SH-SY5Y (cell line): Measurements from ENCODE around the gene PI4KB.

Experiments used
- GATA2 ChIP-seq: IDR thresholded peaks from 2 replicates; pipeline ENCODE4 v1.6.1; 2011; ENCODE audit warnings: mild to moderate bottlenecking, low read depth, low read length
- GATA3 ChIP-seq: IDR thresholded peaks from 2 replicates; pipeline ENCODE4 v1.6.1; 2011; ENCODE audit warnings: low read depth, mild to moderate bottlenecking, low read length, moderate library complexity

The PI4KB gene

GRCh38 chr1:151356696-151357095 lies 29.5 kb upstream of the PI4KB start:
- TF ChIP-seq GATA3: no peak
- no peak for TF ChIP-seq GATA2

DNA sequence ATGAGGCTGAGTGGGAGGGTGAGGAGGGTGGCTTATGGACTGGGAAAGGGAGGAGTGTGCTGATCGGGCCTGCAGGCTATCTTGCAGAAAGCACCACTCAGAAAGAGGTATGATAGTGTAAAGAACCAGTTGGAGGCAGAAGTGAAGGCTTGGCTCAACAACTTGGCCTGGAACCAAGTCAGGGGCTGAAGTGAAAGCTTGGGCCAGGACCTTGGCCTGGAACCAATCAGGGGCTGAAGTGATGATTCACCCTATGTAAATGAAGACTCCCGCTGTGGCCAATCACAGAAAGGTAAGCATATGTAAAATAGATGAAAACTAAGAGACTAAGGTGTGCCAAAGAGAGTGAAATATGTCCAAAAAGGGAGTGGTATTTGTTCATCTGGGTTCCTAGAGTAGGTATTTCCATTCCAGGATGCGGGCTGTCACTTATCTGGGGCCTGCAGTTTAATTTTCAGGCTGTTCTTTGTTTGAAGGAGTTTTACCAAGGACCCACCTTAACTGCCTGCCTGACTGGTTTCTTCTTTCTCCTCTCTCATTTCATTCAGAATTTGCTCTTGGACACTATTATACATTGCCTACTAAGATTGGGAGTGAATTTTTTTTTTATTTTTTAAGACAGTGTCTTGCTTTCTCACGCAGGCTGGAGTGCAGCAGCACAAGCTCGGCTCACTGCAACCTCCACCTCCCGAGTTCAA lies 25.0 kb upstream of the PI4KB start:
- no peak for TF ChIP-seq GATA2

DNA sequence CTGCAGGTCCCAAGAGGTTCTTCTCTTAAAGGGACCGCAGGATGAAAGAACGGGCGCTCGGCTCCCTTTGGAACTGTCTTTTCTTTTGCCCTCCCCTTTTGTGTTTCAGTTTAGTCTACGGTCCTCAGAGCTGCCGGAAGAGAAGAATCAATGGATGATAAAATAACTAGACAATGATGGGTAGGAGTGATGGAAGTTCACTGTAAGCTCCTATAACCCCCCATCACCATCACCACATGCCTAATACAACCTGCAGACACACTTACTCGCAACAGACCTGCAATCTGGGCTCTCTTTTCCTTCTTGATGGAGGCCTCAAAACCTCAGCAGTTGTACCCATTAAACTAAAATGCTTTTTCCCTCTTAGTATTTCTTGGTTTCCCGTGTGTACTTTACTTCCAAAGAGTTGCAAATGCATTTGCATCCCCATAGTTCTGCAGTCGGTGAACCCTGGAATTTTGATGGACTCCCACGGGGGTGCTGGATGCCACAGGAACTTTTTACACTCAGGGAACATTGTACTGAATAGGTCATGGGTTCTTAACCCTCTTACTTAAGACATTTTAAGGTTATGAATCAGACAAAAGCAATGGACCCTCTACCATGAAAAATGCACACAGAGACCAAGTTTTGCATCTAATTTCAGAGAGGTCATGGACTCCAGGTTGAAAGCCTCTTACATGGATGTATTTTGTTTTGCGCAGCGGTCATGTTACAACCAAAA lies 20.5 kb upstream of the PI4KB start:
- TF ChIP-seq GATA3: no peak
- TF ChIP-seq GATA2: no peak

- TF ChIP-seq GATA2 (no peak), GATA3 (no peak)
These were observed 19.7 kb upstream of the PI4KB start, which contains the start of gene RFX5 for GRCh38 chr1:151346769-151347522. Gene RFX5, minus strand, starts transcription at chr1:151347252. Its CDS starts 932 bp downstream, at chr1:151346320.

GRCh38 chr1:151346082-151346768 lies 19.0 kb upstream of the PI4KB start:
- no peak for TF ChIP-seq GATA3
- TF ChIP-seq GATA2: no peak

GRCh38 chr1:151344291-151344690 lies 17.1 kb upstream of the PI4KB start:
- TF ChIP-seq GATA2 (no peak), GATA3 (no peak)

- TF ChIP-seq GATA2 (no peak), GATA3 (no peak)
These were observed 16.4 kb upstream of the PI4KB start for GRCh38 chr1:151343587-151343986.

DNA sequence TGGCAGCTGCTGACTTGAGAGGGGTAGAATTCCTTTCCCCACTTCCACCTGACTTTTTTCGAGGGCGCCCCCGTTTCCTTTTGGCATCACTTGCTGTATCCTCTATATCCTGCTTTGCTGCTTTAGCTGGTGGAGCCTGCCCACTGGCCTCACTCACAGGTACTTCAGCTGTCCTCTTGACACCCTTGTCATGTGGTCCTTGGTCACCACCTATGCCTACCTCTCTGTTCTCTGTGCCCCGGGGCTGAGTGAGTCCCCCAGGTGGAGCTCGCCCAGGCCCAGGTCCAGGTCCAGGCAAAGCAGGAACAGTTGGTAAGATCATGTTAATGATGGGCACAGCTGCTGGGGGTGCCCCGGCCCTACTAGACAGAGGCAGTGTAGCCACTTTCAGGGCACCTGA lies 15.4 kb upstream of the PI4KB start:
- TF ChIP-seq GATA2 (no peak), GATA3 (no peak)

- TF ChIP-seq GATA2: no peak
- TF ChIP-seq GATA3: no peak
These were observed 14.8 kb upstream of the PI4KB start for GRCh38 chr1:151342021-151342420.

DNA sequence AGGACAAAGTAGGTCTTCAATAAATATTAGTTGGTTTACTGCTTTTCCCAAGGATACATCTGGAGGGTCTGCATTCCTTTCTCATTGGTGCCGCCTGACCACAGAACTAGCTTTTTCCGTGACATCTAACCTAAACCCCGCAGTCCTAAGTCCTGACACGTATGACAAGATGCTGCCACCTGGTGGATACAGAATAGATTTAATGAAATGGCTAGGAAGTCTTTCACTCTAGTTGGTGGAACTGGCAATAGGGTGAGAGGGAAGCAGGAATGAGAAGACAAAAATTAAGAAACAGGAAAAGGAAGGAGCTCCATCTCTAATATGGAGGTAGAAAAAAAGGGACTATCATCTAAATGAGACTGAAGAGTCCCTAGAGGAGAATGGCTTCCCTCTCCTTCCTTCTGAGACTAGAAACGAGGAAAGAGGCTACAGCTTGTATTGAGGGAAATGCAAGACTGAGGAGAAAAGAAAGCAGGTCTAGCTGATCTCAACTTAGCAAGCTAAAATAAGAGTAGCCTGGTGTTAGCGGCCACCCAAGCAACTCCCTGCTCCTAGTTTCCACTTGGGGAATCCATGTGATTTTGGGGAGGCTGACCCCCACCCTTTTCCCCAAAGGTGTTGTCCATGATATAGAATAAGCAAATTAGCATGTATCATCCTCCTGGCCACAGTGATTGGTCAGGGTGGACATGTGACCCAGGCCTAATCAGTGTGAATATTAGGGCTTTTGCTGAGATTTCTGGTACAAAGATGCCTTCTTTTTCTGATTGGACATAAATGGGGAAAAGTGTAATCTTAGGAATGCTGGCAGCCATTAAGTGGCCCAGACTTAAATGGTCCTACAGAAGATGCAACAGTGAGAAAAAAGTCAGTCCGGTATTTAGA lies 13.9 kb upstream of the PI4KB start:
- no peak for TF ChIP-seq GATA2

DNA sequence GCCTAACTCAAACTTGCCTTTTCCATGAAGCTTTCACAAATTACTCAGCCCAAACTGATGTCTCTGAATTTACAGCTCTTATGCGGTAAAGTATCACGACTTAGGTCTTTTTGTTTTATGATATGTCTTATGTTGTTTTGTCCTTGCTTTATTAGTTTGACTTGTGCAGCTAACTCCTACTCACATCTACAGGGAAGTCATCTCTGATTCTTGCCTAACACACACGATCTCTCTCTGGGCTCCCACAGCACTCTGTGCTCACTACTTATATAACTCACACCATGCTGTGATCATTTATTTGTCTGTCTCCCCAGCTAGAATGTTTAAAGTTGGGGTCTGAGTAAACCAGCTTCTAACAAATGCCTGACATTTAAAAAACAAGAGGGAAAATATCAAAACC lies 9.3 kb upstream of the PI4KB start:
- no peak for TF ChIP-seq GATA3
- no peak for TF ChIP-seq GATA2

- TF ChIP-seq GATA2 (no peak), GATA3 (no peak)
These were observed 7.6 kb upstream of the PI4KB start for GRCh38 chr1:151334822-151335221.

- TF ChIP-seq GATA3 (no peak), GATA2 (no peak)
These were observed 873 bp upstream of the PI4KB start for GRCh38 chr1:151327903-151328674.
